KMS-11 (cell line): ENCODE results near the gene DRAM1.

Experiments used
- H2AFZ ChIP-seq: fragments of 200-600 bp; sonication (generic); 2 replicates; pipeline ENCODE4 v1.6.1; 2016; ENCODE audit warnings: antibody characterized with exemption, mixed run types, low read depth
- H3K27ac ChIP-seq: fragments of 200-600 bp; sonication (generic); 2 replicates; pipeline ENCODE4 v1.6.1; 2016; ENCODE audit warnings: mild to moderate bottlenecking, mixed run types
- H3K27me3 ChIP-seq: fragments of 200-600 bp; sonication (generic); 2 replicates; pipeline ENCODE4 v1.6.1; 2017; ENCODE audit warnings: mild to moderate bottlenecking, low read depth, mixed run types, moderate library complexity; ENCODE audit not compliant: insufficient read depth
- H3K36me3 ChIP-seq: fragments of 200-600 bp; sonication (generic); 2 replicates; pipeline ENCODE4 v1.6.1; 2017; ENCODE audit warnings: mild to moderate bottlenecking, mixed run types; ENCODE audit not compliant: insufficient read depth
- H3K4me1 ChIP-seq: fragments of 200-600 bp; sonication (generic); 2 replicates; pipeline ENCODE4 v1.6.1; 2016; ENCODE audit warnings: mild to moderate bottlenecking, low read depth, mixed run types; ENCODE audit not compliant: poor library complexity, severe bottlenecking
- H3K4me2 ChIP-seq: fragments of 200-600 bp; sonication (generic); 2 replicates; pipeline ENCODE4 v1.7.0; 2016; ENCODE audit warnings: mild to moderate bottlenecking, mixed run types
- H3K4me3 ChIP-seq: fragments of 200-600 bp; sonication (generic); IDR thresholded peaks from 2 replicates; pipeline ENCODE4 v1.6.1; 2017; ENCODE audit warnings: low read depth, low read length, mixed read lengths; ENCODE audit not compliant: insufficient read depth
- H3K79me2 ChIP-seq: fragments of 200-600 bp; sonication (generic); 2 replicates; pipeline ENCODE4 v1.6.1; 2016; ENCODE audit warnings: low read depth, mixed run types; ENCODE audit not compliant: insufficient read depth
- H3K9ac ChIP-seq: fragments of 200-600 bp; sonication (generic); 2 replicates; pipeline ENCODE4 v1.6.1; 2016; ENCODE audit warnings: mild to moderate bottlenecking, mixed run types
- H4K20me1 ChIP-seq: fragments of 200-600 bp; sonication (generic); 2 replicates; pipeline ENCODE4 v1.6.1; 2016; ENCODE audit warnings: mild to moderate bottlenecking, mixed run types; ENCODE audit not compliant: insufficient read depth
- CTCF ChIP-seq: fragments of 200-600 bp; sonication (generic); conservative IDR thresholded peaks from 2 replicates; pipeline ENCODE4 v1.6.1; 2017; ENCODE audit warnings: low read depth, mild to moderate bottlenecking, antibody characterized with exemption, low read length, moderate library complexity, mixed read lengths

DRAM1 gene

DNA sequence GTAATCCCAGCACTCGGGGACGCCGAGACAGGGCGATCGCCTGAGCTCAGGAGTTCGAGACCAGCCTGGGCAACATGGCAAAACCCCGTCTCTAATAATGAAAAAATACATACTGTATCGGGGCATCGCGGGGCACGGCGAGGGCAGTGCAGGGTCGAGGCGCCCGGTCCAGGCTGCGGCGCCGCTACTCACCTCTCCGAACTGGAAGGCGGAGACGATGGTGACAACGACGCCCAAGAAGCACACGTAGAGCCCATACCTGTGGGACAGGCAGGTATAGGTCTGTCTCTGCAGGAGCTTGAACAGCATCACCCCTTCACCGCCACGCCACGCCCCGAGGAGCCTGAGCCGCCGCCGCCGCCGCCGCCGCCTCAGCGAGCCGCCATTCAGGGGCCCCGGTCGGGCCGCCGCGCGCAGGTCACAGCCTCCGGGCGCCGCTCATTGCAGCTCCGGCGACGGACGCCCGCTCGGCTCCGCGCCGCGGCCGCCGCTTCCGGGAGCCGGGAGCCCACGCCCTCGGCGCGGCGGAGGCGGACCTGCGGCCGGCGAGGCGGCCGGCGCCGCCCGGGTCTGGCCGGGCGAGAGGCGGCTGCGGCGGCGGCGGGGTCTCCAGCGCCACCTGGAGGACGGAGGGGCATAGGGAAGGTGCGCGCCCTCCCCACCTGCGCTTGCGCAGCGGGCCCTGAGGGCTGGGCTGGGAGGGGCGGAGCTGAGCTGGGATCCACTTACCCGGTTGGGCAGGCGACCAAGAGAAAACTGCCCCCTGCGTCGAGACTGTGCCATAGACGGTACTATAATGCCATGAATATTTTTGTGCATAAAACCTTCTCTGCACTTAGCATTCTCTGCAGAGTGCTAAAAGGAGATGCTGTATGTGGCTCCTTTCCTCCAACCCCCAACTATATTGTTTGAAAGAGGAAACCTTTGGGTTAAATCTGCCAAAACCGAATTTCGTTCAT lies 46.7 kb upstream of the DRAM1 start, which contains the start of gene GNPTAB:
GNPTAB (minus strand) TSS at position 593 of the 959 bp plus-strand sequence; CDS start at position 309, 284 bp downstream.
- TF ChIP-seq CTCF = peak; percentile 73
- Histone ChIP-seq H3K27me3 (no peaks in the 10 kb centered on the region), H2AFZ (peak within 1 kb of the TSS; percentile 96), H3K79me2 (peaks cover 41% of the 10 kb centered on the region), H4K20me1 (no peaks in the 10 kb centered on the region), H3K4me3 (no peak within 1 kb of the TSS), H3K4me1 (peaks cover 37% of the 10 kb centered on the region), H3K9ac (peak within 1 kb of the TSS; percentile 80), H3K36me3 (no peaks in the 10 kb centered on the region), H3K27ac (peak within 1 kb of the TSS; percentile 92), H3K4me2 (peak within 1 kb of the TSS; percentile 89)

GRCh38 chr12:101832030-101832429 lies 45.4 kb upstream of the DRAM1 start:
- Histone ChIP-seq H3K27me3 (no peaks in the 10 kb centered on the region), H3K9ac (no peak overlapping the region), H2AFZ (no peak overlapping the region), H3K4me1 (peaks cover 23% of the 10 kb centered on the region), H3K36me3 (no peaks in the 10 kb centered on the region), H3K4me3 (no peak overlapping the region), H3K4me2 (no peak overlapping the region), H3K27ac (no peak overlapping the region), H4K20me1 (no peaks in the 10 kb centered on the region), H3K79me2 (peaks cover 29% of the 10 kb centered on the region)
- no peak for TF ChIP-seq CTCF

GRCh38 chr12:101838628-101839323 lies 38.6 kb upstream of the DRAM1 start:
- H2AFZ ChIP-seq = no peak overlapping the region; the same call in 1 of the 2 replicates
- no peak overlapping the region for H3K27ac ChIP-seq
- peak overlapping the region; percentile 36 for H3K4me2 ChIP-seq
- no peaks in the 10 kb centered on the region for H3K79me2 ChIP-seq
- no peaks in the 10 kb centered on the region for H4K20me1 ChIP-seq
- no peaks in the 10 kb centered on the region for H3K36me3 ChIP-seq
- peaks cover 19% of the 10 kb centered on the region for H3K4me1 ChIP-seq
- H3K4me3 ChIP-seq = no peak overlapping the region
- no peak for TF ChIP-seq CTCF
- no peak overlapping the region for H3K9ac ChIP-seq
- no peaks in the 10 kb centered on the region for H3K27me3 ChIP-seq

GRCh38 chr12:101839324-101840283 lies 37.8 kb upstream of the DRAM1 start:
- Histone ChIP-seq H3K4me2 (peak overlapping the region; percentile 1; the same call in 1 of the 2 replicates), H3K4me1 (peaks cover 19% of the 10 kb centered on the region), H3K27me3 (no peaks in the 10 kb centered on the region), H3K36me3 (no peaks in the 10 kb centered on the region), H3K27ac (no peak overlapping the region), H3K4me3 (no peak overlapping the region), H3K79me2 (no peaks in the 10 kb centered on the region), H4K20me1 (no peaks in the 10 kb centered on the region), H3K9ac (no peak overlapping the region), H2AFZ (no peak overlapping the region; the same call in none of the 2 replicates)
- peak; percentile 76 for TF ChIP-seq CTCF
